Neutrophil (primary cell): Measurements from ENCODE around the gene CLNK.

Source experiments
- H3K27ac ChIP-seq: fragments of 200-600 bp; sonication (generic); 2 replicates; pipeline ENCODE4 v1.5.1; 2016; ENCODE audit warnings: mild to moderate bottlenecking, moderate library complexity
- H3K27me3 ChIP-seq: fragments of 200-600 bp; sonication (generic); 2 replicates; pipeline ENCODE4 v1.6.0; 2016; ENCODE audit warnings: mild to moderate bottlenecking
- H3K36me3 ChIP-seq: fragments of 200-600 bp; sonication (generic); 2 replicates; pipeline ENCODE4 v1.5.1; 2017
- H3K4me1 ChIP-seq, 2 experiments: fragments of 200-600 bp in 1 of 2; sonication (generic) in 1 of 2; 1 replicate in 1 of 2; 2 replicates in 1 of 2; pipeline versions ENCODE4 v1.5.1 to v1.6.1; 2013 to 2016; ENCODE audit warnings: low read depth in 1 of 2, low read length in 1 of 2, mild to moderate bottlenecking in 1 of 2, moderate library complexity in 1 of 2; ENCODE audit not compliant: control insufficient read depth in 1 of 2, insufficient read depth in 1 of 2
- H3K4me3 ChIP-seq, 2 experiments: fragments of 200-600 bp in 1 of 2; sonication (generic) in 1 of 2; 1 replicate in 1 of 2; 2 replicates in 1 of 2; pipeline ENCODE4 v1.5.1; 2013 to 2016; ENCODE audit warnings: low read depth in 1 of 2, low read length in 1 of 2, mild to moderate bottlenecking in 1 of 2, moderate library complexity in 1 of 2
- H3K9me3 ChIP-seq: fragments of 200-600 bp; sonication (generic); 2 replicates; pipeline ENCODE4 v1.5.1; 2016
- TF ChIP-seq, protein P1 (sequence below): fragments of 200-600 bp; sonication (generic); IDR thresholded peaks from 2 replicates; pipeline ENCODE4 v1.5.1; 2016; ENCODE audit warnings: antibody characterized with exemption

CLNK gene

DNA sequence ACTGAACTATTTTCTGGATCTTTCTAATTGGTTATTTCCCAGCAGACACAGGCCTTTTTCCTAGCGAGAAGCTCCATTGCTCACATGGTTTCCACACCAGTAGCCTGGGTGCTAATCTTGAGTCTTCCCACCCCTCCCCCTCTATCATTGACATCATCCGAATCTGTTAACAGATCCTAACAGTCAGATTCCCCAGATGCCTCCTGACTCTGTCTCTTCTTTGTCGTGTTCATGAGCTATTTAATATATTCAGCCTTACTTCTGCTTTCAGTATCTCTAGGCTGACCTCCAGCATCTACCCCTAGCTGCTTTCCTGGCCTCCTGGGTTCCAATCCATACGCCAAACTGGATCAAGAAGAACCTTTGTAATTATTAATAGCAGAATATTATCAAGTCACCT, 85.0 kb downstream of the CLNK start:
- H3K9me3 ChIP-seq: no peaks in the 10 kb centered on the region
- H3K27me3 ChIP-seq: peaks cover 7% of the 10 kb centered on the region
- no peak overlapping the region for H3K27ac ChIP-seq
- H3K4me3 ChIP-seq: no peak overlapping the region
- H3K36me3 ChIP-seq: no peaks in the 10 kb centered on the region
- TF ChIP-seq, protein P1, sequence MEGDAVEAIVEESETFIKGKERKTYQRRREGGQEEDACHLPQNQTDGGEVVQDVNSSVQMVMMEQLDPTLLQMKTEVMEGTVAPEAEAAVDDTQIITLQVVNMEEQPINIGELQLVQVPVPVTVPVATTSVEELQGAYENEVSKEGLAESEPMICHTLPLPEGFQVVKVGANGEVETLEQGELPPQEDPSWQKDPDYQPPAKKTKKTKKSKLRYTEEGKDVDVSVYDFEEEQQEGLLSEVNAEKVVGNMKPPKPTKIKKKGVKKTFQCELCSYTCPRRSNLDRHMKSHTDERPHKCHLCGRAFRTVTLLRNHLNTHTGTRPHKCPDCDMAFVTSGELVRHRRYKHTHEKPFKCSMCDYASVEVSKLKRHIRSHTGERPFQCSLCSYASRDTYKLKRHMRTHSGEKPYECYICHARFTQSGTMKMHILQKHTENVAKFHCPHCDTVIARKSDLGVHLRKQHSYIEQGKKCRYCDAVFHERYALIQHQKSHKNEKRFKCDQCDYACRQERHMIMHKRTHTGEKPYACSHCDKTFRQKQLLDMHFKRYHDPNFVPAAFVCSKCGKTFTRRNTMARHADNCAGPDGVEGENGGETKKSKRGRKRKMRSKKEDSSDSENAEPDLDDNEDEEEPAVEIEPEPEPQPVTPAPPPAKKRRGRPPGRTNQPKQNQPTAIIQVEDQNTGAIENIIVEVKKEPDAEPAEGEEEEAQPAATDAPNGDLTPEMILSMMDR: no peak
- no peaks in the 10 kb centered on the region for H3K4me1 ChIP-seq

DNA sequence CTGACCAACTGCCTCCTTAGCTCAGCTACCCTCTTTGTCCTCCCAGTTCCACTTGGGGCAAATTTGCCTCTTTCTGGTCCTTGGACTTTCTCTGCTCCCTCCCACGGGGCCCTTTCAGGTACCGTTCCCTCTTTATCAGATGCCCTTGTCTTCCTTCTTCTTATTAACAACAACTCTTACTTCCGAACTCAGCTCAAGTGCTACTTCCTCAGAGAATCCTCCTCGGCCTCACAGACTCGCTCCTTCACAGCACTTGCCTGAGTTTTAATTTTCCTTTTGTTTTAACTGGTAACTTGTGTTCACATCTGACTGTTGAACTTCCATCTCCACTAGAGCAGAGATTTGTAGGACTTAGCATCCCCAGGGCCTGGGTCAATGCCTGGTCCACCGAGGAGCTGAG, 85.7 kb downstream of the CLNK start:
- Histone ChIP-seq H3K36me3 (no peaks in the 10 kb centered on the region), H3K9me3 (no peaks in the 10 kb centered on the region), H3K4me1 (no peaks in the 10 kb centered on the region), H3K27me3 (peaks cover 7% of the 10 kb centered on the region), H3K27ac (no peak overlapping the region), H3K4me3 (no peak overlapping the region)
- TF ChIP-seq, protein P1: no peak

DNA sequence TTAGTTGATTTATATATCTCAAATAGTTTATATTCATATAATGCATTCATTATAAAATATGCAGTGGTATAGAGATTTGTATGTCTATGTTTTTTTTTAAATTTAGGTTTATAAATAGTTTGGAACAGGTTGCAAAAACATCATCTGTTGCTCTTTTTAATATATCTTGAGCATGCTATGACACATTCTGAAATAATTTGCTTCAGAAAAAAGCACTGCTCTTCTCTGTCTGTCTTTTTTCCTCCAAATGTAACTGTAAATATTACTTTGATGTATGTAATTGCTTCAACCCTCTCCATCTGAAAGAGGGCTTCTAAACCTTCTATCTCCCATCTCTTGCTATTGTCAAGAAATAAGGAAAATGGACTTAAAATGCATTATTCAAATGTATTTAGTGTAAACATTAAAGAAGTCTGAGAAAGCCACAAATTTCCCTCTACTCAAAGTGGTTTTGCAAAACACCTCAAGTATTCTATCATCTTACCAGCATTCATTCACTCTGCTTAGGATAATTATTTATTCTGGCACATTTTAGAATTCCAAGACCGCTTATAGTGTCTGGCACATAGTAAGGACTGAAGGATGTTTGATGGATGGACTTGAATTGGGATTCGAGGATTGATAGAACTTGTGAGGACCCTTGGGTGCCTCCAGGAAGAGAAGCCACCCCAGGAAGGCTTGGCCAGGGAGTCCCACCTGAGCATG, 87.8 kb downstream of the CLNK start:
- Histone ChIP-seq H3K27me3 (peaks cover 7% of the 10 kb centered on the region), H3K4me1 (no peaks in the 10 kb centered on the region), H3K4me3 (no peak overlapping the region), H3K27ac (no peak overlapping the region), H3K36me3 (no peaks in the 10 kb centered on the region), H3K9me3 (no peaks in the 10 kb centered on the region)
- TF ChIP-seq, protein P1: no peak

DNA sequence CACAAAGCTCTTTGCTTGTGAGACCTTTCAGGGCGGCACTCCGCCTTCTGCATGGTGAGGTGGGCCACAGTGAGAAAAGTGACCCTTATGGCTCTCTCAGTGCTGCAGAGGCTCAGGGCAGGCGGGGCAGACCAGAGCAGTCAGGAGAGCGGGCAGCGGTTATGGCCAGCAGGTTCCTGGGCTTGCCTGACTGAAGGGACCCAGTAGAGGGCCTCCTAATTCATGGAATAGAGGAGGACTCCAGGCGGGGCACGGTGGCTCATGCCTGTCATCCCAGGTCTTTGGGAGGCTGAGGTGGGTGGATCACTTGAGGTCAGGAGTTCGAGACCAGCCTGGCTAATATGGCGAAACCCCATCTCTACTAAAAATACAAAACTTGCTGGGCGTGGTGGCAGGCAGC, 91.4 kb downstream of the CLNK start:
- peaks cover under 1% of the 10 kb centered on the region for H3K27me3 ChIP-seq
- TF ChIP-seq, protein P1: no peak
- no peak overlapping the region for H3K27ac ChIP-seq
- H3K36me3 ChIP-seq: no peaks in the 10 kb centered on the region
- peaks cover 4 to 5% of the 10 kb centered on the region in 2 experiments for H3K4me1 ChIP-seq
- H3K4me3 ChIP-seq: no peak overlapping the region
- no peaks in the 10 kb centered on the region for H3K9me3 ChIP-seq

DNA sequence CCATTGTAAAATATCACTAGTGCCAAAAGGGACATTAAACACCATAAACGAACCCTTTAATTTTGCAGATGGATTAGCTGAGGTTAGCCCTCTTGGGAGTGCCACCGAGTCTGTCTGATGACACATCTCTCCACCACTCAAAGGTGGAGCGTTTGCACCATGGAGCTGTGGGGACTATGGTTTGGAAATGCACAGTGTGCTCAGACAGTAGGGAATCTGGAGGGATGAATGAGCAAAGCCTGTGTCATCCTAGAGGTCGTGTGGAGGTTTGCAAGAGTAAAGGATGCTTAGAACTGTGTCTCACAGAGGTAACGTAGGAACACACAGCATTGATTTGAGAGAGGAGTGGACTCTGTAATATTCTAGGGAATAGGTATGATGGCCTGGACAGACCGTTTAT, 93.7 kb downstream of the CLNK start:
- Histone ChIP-seq H3K4me3 (no peak overlapping the region), H3K9me3 (no peaks in the 10 kb centered on the region), H3K27me3 (no peaks in the 10 kb centered on the region), H3K27ac (no peak overlapping the region), H3K36me3 (no peaks in the 10 kb centered on the region), H3K4me1 (peaks cover 4 to 5% of the 10 kb centered on the region in 2 experiments)
- TF ChIP-seq, protein P1: no peak
